HG02678 (cell line): ENCODE measurements around the gene GLA.

Experiments used
- ATAC-seq: cut with Tn5 transposase; IDR thresholded peaks from one replicate; pipeline ENCODE4 v1.9.1; 2021; ENCODE audit warnings: mild to moderate bottlenecking, moderate library complexity; ENCODE audit not compliant: unreplicated experiment

GLA gene

GRCh38 chrX:101407748-101408531 lies at the start of gene GLA, which contains the start of gene HNRNPH2:
Gene GLA, minus strand, starts transcription at chrX:101407925. Its CDS starts 22 bp downstream, at chrX:101407903.
Gene HNRNPH2, plus strand, starts transcription at chrX:101408222. Its CDS starts 3,767 bp downstream, at chrX:101411989.
- ATAC-seq: peak; percentile 94

GRCh38 chrX:101452056-101452455 lies 44.3 kb upstream of the GLA start:
- ATAC-seq: no peak

DNA sequence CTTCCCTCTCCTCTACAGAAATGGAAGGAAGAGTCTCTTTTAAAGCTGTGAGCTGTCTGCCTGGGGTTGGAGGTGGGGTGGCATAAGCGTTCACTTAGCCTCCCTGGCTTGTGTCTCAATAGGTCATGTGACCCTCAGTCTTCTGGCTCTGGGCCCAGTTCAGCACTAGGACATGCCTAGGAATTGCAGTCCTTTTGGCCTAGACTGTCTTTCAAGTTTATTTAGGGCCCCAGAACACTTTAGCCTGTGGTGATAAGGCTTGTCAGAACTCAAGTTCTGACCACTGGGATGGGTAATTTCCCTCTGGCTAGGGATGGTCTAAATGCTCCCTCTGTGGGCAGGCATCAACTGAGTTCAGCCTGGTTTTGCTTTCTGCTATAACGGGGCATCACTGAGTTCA lies 43.2 kb upstream of the GLA start:
- ATAC-seq: no peak

GRCh38 chrX:101450085-101450484 lies 42.4 kb upstream of the GLA start:
- no peak for ATAC-seq

DNA sequence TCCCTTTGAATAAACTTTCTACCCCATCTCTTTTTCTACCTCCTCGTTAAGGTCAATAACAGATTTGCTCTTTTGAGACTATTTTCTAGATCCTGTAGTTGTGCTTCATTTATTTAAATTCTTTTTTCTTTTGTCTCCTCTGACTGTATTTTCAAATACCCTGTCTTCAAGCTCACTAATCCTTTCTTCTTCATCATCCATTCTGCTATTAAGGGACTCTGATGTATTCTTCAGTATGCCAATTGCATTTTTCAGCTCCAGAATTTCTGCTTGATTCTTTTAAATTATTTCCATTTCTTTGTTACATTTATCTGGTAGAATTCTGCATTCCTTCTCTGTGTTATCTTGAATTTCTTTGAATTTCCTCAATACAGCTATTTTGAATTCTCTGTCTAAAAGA lies 41.6 kb upstream of the GLA start:
- ATAC-seq: no peak

DNA sequence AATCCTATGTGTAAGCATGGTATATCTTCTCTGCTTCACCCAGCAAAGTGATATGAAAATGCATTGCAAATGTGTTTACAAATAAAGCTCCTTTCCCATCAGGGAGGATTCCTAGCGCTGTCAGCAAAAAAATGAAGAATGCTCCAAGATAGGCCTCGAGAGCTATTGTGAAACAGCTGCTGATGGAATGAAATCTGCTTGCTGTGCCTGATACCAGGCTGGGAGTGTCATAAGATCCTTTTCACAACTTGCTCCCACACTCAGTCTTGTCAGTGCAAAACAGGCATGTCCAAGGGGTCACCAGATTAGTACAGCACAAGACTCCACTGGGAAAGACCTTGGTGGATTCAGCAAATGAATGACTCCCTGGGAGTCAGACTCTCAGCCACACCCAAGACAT lies 34.4 kb upstream of the GLA start:
- ATAC-seq: no peak

DNA sequence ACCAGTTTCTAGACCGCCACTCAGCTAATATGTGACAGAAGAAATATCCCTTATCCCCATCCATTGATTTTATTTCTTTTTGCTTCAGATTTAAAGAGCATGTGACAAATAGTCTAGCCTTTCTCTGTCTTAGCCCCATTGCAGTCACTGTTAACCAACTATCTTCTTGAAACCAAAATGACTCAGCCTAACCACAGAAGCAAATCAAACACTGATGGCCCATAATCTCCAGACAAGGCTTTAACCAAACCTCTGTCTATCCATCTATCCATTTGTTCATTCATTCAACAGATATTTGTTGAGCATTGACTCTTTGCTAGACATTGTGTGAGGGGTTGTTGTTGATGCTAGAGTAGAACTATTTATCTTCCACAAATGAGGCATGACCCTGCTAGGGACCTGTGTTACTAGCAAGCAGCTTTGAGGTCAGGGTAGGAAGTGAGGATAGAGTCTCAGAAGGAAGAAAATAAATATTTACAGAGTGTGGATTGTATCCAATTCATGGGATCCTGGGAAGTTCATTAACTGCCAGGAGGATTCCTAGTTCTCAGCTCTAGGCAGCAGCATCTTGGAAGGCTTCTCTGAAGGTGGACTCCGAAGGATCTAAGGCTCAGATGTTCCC lies 22.8 kb upstream of the GLA start:
- peak; percentile 91 for ATAC-seq

GRCh38 chrX:101429934-101430333 lies 22.2 kb upstream of the GLA start:
- ATAC-seq: peak; percentile 40

- ATAC-seq: no peak
Observed at GRCh38 chrX:101427954-101428353, 20.2 kb upstream of the GLA start.

GRCh38 chrX:101419489-101419888 lies 11.8 kb upstream of the GLA start:
- no peak for ATAC-seq

DNA sequence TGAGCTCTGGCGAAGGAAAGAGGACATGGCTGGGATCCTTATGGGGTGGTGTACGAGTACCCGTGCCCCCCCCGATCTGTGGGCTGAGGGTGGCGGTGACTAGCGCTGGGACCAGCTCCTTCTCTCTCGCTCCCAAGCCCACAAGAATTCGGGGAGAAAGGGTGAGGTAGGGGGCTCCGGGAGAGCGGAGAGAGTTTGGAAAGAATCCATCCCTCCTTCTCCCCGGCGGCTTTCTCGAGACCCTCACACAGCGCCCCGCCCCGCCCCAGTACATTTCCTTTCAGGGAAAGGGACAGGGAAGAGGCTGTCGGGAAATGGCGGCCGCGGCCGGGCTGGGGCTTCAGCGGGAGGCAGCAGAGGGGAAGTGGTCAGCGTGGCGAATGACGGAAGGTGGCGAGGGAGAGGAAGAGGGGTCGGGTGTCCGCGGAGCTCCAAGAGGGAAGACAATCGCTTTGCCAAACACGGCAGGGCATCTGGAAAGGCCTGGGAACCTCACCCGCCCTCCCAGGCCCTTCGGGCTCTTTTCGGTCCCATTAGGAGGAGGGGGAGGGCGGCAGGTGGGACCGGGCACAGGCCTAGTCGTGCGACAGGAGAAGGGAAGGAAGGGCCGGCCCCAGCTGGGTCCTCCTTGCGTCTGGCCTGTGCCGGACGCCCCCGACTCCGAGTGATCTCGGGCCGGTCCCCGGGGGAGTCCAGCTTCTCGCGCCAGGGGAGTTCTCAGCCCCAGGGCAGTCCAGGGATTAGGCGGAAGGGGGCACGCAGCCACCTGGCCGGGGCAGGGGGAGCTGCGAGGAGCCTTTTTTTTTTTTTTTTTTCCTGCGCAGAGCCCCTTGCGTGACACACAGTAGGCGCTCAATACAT lies 10.5 kb upstream of the GLA start:
- ATAC-seq: peak; percentile 60

DNA sequence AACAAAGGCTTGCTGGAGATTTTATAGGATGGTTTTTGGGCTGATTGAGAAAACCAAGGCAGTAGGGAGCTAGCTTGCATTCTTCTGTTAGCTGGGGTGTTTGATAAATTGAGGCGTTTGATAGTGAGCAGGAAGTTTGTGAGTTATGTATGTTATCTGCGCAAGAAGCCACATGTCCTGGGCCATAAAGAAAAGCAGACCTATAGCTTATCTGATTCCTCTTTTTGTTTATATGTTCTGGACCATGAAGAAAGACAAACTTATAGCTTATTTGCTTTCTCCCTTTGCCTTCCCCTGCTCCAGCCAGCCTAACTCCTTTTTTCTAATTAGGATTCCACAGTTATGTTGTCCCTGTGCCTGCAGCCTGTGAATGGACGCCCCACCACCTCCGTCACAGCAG lies 9.5 kb upstream of the GLA start:
- ATAC-seq: no peak

GRCh38 chrX:101416691-101417090 lies 9.0 kb upstream of the GLA start:
- ATAC-seq: no peak

- peak; percentile 51 for ATAC-seq
Observed at GRCh38 chrX:101415180-101416145, 7.7 kb upstream of the GLA start.

GRCh38 chrX:101411984-101412383 lies 4.3 kb upstream of the GLA start:
- ATAC-seq: no peak

GRCh38 chrX:101410461-101410860 lies 2.7 kb upstream of the GLA start:
- no peak for ATAC-seq

DNA sequence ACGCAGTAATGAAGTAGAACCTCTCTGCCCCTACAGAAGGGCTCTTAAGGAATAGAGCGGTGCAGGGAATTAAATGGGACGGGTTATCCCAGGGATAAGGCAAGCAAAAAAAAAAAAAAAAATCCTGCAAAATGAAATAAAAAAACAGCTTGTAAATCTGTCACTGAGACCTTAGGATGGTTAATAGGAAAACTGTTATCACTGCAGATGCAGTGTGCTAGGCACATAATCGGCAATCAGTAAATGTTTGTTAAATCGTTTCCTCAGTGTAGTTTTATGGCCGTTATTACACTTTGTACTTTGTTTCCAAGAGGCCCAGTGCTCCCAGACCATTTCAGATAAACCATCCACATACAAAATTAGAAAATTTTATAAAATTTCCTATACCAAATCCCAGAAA lies 1.3 kb upstream of the GLA start:
- ATAC-seq: no peak

- peak; percentile 28 for ATAC-seq
Observed at GRCh38 chrX:101408532-101408841, 762 bp upstream of the GLA start.

- no peak for ATAC-seq
Observed at GRCh38 chrX:101407167-101407747, 468 bp downstream of the GLA start.

- ATAC-seq: no peak
Observed at GRCh38 chrX:101399825-101400224, 7.9 kb downstream of the GLA start.
